GM12878 (cell line): ENCODE measurements around the gene ELAVL1. TPM values are rescaled to one million over a fixed set of nuclear protein-coding genes. Genes with fewer than 3 reads are reported as not detected.

ENCODE experiments used
- ATAC-seq: fragments of 200-7000 bp; cut with Tn5 transposase; 3 replicates; pipeline ENCODE4 v1.9.1; 2020; ENCODE audit warnings: mild to moderate bottlenecking, moderate library complexity
- BruUV-seq: library from RNA; stranded (reverse); fragments of 400-500 nt; replicated peaks from 2 replicates; lab custom pipeline; 2021; lab: Mats Ljungman, UMichigan
- CTCF ChIA-PET: fragments of 300-600 bp; sonication (Branson Sonifier 250); formaldehyde crosslinking; extraction: SDS; loops from one replicate; lab custom pipeline; 2021; ENCODE audit warnings: inconsistent platforms; lab: Yijun Ruan, JAX
- POLR2A ChIA-PET: fragments of 350-600 bp; formaldehyde crosslinking; extraction: SDS; loops from one replicate; lab custom pipeline; 2021; ENCODE audit warnings: inconsistent platforms; lab: Charles Lee
- RAD21 ChIA-PET: fragments of 300-600 bp; sonication (Branson Sonifier 250); formaldehyde crosslinking; loops from one replicate; lab custom pipeline; 2023; ENCODE audit warnings: antibody characterized with exemption; ENCODE audit not compliant: unreplicated experiment; lab: Charles Lee
- SMC1A ChIA-PET: fragments of 300-600 bp; sonication (Branson Sonifier 250); formaldehyde crosslinking; loops from one replicate; lab custom pipeline; 2023; ENCODE audit not compliant: unreplicated experiment, uncharacterized antibody; lab: Charles Lee
- DNase-seq: peaks from one replicate; pipeline ENCODE4 v3.0.0-alpha.2; 2011; ENCODE audit warnings: low read depth, low spot score
- FAIRE-seq: peaks from 3 replicates; lab custom pipeline; 2011; peaks lifted over from hg19 to GRCh38; lab: Jason Lieb, UNC
- H2AFZ ChIP-seq: 2 replicates; pipeline ENCODE4 v1.6.0; 2011; ENCODE audit warnings: low read depth, low read length, control low read depth; ENCODE audit not compliant: control insufficient read depth
- H3K27ac ChIP-seq: 2 replicates; pipeline ENCODE4 v1.5.1; 2011; ENCODE audit warnings: control low read depth; ENCODE audit not compliant: control insufficient read depth, insufficient read depth
- H3K27me3 ChIP-seq, 2 experiments: replicated peaks in 1 of 2; 2 replicates each; pipeline versions ENCODE4 v1.6.0 to v1.6.1; 2011; ENCODE audit warnings: low read length in 1 of 2; ENCODE audit not compliant: control insufficient read depth in 2 of 2, insufficient read depth in 2 of 2
- H3K36me3 ChIP-seq, 2 experiments: 2 replicates each; pipeline ENCODE4 v1.5.1; 2011; ENCODE audit warnings: low read length in 1 of 2; ENCODE audit not compliant: control insufficient read depth in 2 of 2, insufficient read depth in 2 of 2
- H3K4me1 ChIP-seq: 2 replicates; pipeline ENCODE4 v1.6.1; 2011; ENCODE audit warnings: mild to moderate bottlenecking, low read length, moderate library complexity, mixed read lengths; ENCODE audit not compliant: control insufficient read depth, insufficient read depth
- H3K4me2 ChIP-seq: 2 replicates; pipeline ENCODE4 v1.6.0; 2011; ENCODE audit warnings: control low read depth; ENCODE audit not compliant: control insufficient read depth, insufficient read depth
- H3K4me3 ChIP-seq: fragments of 200-600 bp; sonication (generic); 2 replicates; pipeline ENCODE4 v1.5.1; 2016
- H3K79me2 ChIP-seq: 2 replicates; pipeline ENCODE4 v1.6.0; 2011; ENCODE audit warnings: low read length; ENCODE audit not compliant: control insufficient read depth, insufficient read depth
- H3K9ac ChIP-seq: 2 replicates; pipeline ENCODE4 v1.8.0; 2011; ENCODE audit warnings: low read length, control low read depth, mixed read lengths; ENCODE audit not compliant: control insufficient read depth, insufficient read depth
- H3K9me3 ChIP-seq: replicated peaks from 3 replicates; pipeline ENCODE4 v1.5.1; 2011; ENCODE audit warnings: mild to moderate bottlenecking, low read length; ENCODE audit not compliant: control insufficient read depth, insufficient read depth
- H4K20me1 ChIP-seq: 2 replicates; pipeline ENCODE4 v1.6.0; 2011; ENCODE audit not compliant: control insufficient read depth, insufficient read depth
- HDGF ChIP-seq: fragments of 450-650 bp; IDR thresholded peaks from 2 replicates; pipeline ENCODE4 v1.6.1; 2016; ENCODE audit warnings: antibody characterized with exemption
- LARP7 ChIP-seq: fragments of 450-650 bp; IDR thresholded peaks from 2 replicates; pipeline ENCODE4 v1.6.1; 2017; ENCODE audit warnings: mild to moderate bottlenecking
- MTA2 ChIP-seq: fragments of 450-650 bp; IDR thresholded peaks from 2 replicates; pipeline ENCODE4 v1.6.1; 2016; ENCODE audit warnings: low read depth, mild to moderate bottlenecking, moderate library complexity
- NFIC ChIP-seq: IDR thresholded peaks from 2 replicates; pipeline ENCODE4 v1.6.1; 2012; ENCODE audit warnings: low read depth, mild to moderate bottlenecking, inconsistent platforms, low read length, moderate library complexity
- POLR2A ChIP-seq: IDR thresholded peaks from 2 replicates; pipeline ENCODE4 v1.6.1; 2011; ENCODE audit warnings: low read depth, mild to moderate bottlenecking, low read length
- RFX5 ChIP-seq: IDR thresholded peaks from 2 replicates; pipeline ENCODE4 v1.6.1; 2011; ENCODE audit warnings: low read depth, low read length, improper control_type of control experiment
- STAT3 ChIP-seq: IDR thresholded peaks from 2 replicates; pipeline ENCODE4 v1.6.1; 2011; ENCODE audit warnings: low read depth, low read length, improper control_type of control experiment
- TCF3 ChIP-seq: IDR thresholded peaks from 2 replicates; pipeline ENCODE4 v1.6.1; 2012; ENCODE audit warnings: low read depth, mild to moderate bottlenecking, low read length, borderline replicate concordance; ENCODE audit not compliant: insufficient read depth
- whole genome bisulfite sequencing: methylation state at CpG from one replicate; pipeline ENCODE4 v1.1.6; 2016; ENCODE audit warnings: low lambda C conversion rate; ENCODE audit not compliant: insufficient replicate concordance, insufficient coverage; ENCODE audit errors: missing lambda C conversion rate; 5-methylcytosine and 5-hydroxymethylcytosine counted together
- in situ Hi-C: fragments of 300-500 bp; cut with MboI; formaldehyde crosslinking; loops from 9 replicates; pipeline ENCODE4 v1.14.3; 2018; ENCODE audit warnings: mixed read lengths
- intact Hi-C: fragments of 100-400 bp; cut with micrococcal nuclease; formaldehyde crosslinking; loops from one replicate; pipeline ENCODE4 v1.14.2; 2022; ENCODE audit not compliant: unreplicated experiment
- polyA plus RNA-seq, 11 experiments: library from polyadenylated mRNA; depleted of rRNA in 4 of 11; unstranded in 6 of 11; stranded (reverse) in 5 of 11; fragments of >200 nt; fragmentation: Nextera tagmentation in 4 of 11; fragmentation: Illumina TruSeq in 1 of 11; extraction: Ambion mirVana in 4 of 11; extraction: Trizol in 1 of 11; gene quantifications; 1 replicate in 1 of 11; 2 replicates in 10 of 11; pipeline versions ENCODE4 v1.2.1 to v1.2.3, GENCODE V29; 2011 to 2016; ENCODE audit warnings: inconsistent platforms in 2 of 11, missing spikeins in 2 of 11, low read depth in 1 of 11
- total RNA-seq, 4 experiments: library from RNA; depleted of rRNA in 3 of 4; stranded (reverse); fragments of >200 nt in 3 of 4; fragmentation: Illumina TruSeq in 1 of 4; extraction: Trizol in 1 of 4; gene quantifications; 2 replicates each; pipeline versions ENCODE4 v1.2.1 to v1.2.3, GENCODE V29; 2013 to 2021
- TF ChIP-seq, protein P1 (sequence below): fragments of 450-650 bp; IDR thresholded peaks from 2 replicates; pipeline ENCODE4 v1.6.1; 2016; ENCODE audit warnings: mild to moderate bottlenecking
- TF ChIP-seq, protein P2 (sequence below): IDR thresholded peaks from 2 replicates; pipeline ENCODE4 v1.6.1; 2012; ENCODE audit warnings: mild to moderate bottlenecking, low read depth, low read length
- TF ChIP-seq, protein P3 (sequence below): fragments of 450-650 bp; IDR thresholded peaks from 2 replicates; pipeline ENCODE4 v1.6.1; 2018; ENCODE audit warnings: borderline replicate concordance, mild to moderate bottlenecking; ENCODE audit not compliant: partially characterized antibody

ELAVL1 gene
- total and polyA plus RNA-seq, 10 of the 15 experiments (the other 5 are each of a cell fraction or from before 2014, with no cell fraction given): 7.4 to 155 (median 70.3) TPM

- TF ChIP-seq, protein P1, sequence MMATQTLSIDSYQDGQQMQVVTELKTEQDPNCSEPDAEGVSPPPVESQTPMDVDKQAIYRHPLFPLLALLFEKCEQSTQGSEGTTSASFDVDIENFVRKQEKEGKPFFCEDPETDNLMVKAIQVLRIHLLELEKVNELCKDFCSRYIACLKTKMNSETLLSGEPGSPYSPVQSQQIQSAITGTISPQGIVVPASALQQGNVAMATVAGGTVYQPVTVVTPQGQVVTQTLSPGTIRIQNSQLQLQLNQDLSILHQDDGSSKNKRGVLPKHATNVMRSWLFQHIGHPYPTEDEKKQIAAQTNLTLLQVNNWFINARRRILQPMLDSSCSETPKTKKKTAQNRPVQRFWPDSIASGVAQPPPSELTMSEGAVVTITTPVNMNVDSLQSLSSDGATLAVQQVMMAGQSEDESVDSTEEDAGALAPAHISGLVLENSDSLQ: peak; percentile 90
- TF ChIP-seq POLR2A (peak; percentile 94), LARP7 (0 out of 2 replicates have a peak, but pooled peaks have one; percentile 51), TCF3 (peak; percentile 55; the same call in 1 of the 2 replicates), HDGF (peak; percentile 72; the same call in 1 of the 2 replicates)
Measured at GRCh38 chr19:8050274-8051096, 45.0 kb upstream of the ELAVL1 start (continued).

- no peaks in the 10 kb centered on the region for H3K36me3 ChIP-seq
- no peak overlapping the region for H3K4me2 ChIP-seq
- SMC1A ChIA-PET: no interaction called here
- H3K9me3 ChIP-seq: no peaks in the 10 kb centered on the region
- no peak overlapping the region for H2AFZ ChIP-seq
- RAD21 ChIA-PET: interaction anchor here (0.6 kb wide), 1 partner anchor 20 kb away, joined by 4 read pairs; no protein-coding TSS in a partner anchor
- H3K4me1 ChIP-seq: peaks cover 11% of the 10 kb centered on the region
- intact Hi-C loops (no loop called here), in situ Hi-C loops (no loop called here)
- no peak for FAIRE-seq
- no TSS peak for BruUV-seq
- no peaks in the 10 kb centered on the region for H3K27me3 ChIP-seq
- WGBS: 28% methylated on average over 2 of the region's 3 CpGs
- H4K20me1 ChIP-seq: no peaks in the 10 kb centered on the region
- POLR2A ChIA-PET: interaction anchor here (0.5 kb wide), 1 partner anchor 312 kb away, joined by 6 read pairs; no protein-coding TSS in a partner anchor
- 0 out of 3 replicates have a peak, but pooled peaks have one; percentile 24 for ATAC-seq
- H3K27ac ChIP-seq: no peak overlapping the region
- CTCF ChIA-PET: interaction anchor here (0.7 kb wide), 1 partner anchor 126 kb away, joined by 3 read pairs; no protein-coding TSS in a partner anchor
- H3K9ac ChIP-seq: no peak overlapping the region
- H3K79me2 ChIP-seq: no peaks in the 10 kb centered on the region
- no peak for DNase-seq
- no peak overlapping the region for H3K4me3 ChIP-seq
- TF ChIP-seq STAT3 (no peak), HDGF (no peak), MTA2 (no peak), NFIC (no peak), RFX5 (no peak)
- TF ChIP-seq, protein P2, sequence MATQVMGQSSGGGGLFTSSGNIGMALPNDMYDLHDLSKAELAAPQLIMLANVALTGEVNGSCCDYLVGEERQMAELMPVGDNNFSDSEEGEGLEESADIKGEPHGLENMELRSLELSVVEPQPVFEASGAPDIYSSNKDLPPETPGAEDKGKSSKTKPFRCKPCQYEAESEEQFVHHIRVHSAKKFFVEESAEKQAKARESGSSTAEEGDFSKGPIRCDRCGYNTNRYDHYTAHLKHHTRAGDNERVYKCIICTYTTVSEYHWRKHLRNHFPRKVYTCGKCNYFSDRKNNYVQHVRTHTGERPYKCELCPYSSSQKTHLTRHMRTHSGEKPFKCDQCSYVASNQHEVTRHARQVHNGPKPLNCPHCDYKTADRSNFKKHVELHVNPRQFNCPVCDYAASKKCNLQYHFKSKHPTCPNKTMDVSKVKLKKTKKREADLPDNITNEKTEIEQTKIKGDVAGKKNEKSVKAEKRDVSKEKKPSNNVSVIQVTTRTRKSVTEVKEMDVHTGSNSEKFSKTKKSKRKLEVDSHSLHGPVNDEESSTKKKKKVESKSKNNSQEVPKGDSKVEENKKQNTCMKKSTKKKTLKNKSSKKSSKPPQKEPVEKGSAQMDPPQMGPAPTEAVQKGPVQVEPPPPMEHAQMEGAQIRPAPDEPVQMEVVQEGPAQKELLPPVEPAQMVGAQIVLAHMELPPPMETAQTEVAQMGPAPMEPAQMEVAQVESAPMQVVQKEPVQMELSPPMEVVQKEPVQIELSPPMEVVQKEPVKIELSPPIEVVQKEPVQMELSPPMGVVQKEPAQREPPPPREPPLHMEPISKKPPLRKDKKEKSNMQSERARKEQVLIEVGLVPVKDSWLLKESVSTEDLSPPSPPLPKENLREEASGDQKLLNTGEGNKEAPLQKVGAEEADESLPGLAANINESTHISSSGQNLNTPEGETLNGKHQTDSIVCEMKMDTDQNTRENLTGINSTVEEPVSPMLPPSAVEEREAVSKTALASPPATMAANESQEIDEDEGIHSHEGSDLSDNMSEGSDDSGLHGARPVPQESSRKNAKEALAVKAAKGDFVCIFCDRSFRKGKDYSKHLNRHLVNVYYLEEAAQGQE: no peak
- TF ChIP-seq, protein P3, sequence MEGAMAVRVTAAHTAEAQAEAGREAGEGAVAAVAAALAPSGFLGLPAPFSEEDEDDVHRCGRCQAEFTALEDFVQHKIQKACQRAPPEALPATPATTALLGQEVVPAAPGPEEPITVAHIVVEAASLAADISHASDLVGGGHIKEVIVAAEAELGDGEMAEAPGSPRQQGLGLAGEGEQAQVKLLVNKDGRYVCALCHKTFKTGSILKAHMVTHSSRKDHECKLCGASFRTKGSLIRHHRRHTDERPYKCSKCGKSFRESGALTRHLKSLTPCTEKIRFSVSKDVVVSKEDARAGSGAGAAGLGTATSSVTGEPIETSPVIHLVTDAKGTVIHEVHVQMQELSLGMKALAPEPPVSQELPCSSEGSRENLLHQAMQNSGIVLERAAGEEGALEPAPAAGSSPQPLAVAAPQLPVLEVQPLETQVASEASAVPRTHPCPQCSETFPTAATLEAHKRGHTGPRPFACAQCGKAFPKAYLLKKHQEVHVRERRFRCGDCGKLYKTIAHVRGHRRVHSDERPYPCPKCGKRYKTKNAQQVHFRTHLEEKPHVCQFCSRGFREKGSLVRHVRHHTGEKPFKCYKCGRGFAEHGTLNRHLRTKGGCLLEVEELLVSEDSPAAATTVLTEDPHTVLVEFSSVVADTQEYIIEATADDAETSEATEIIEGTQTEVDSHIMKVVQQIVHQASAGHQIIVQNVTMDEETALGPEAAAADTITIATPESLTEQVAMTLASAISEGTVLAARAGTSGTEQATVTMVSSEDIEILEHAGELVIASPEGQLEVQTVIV: no peak
Measured at GRCh38 chr19:8046569-8047165, 41.2 kb upstream of the ELAVL1 start.
